OCI-LY1 (cell line): ENCODE data around the gene HECTD3.

Experiments used
- EZH2 ChIP-seq: fragments of 200-600 bp; sonication (generic), shearing (Covaris generic); IDR thresholded peaks from 2 replicates; pipeline ENCODE4 v1.8.0; 2017; ENCODE audit warnings: borderline replicate concordance, mixed run types, mild to moderate bottlenecking, antibody characterized with exemption, low read length, moderate library complexity, mixed read lengths
- TF ChIP-seq, protein P1 (sequence below): fragments of 200-600 bp; sonication (generic), shearing (Covaris generic); IDR thresholded peaks from 2 replicates; pipeline ENCODE4 v1.5.1; 2017; ENCODE audit warnings: mild to moderate bottlenecking, antibody characterized with exemption, low read length, moderate library complexity, mixed read lengths

DNA sequence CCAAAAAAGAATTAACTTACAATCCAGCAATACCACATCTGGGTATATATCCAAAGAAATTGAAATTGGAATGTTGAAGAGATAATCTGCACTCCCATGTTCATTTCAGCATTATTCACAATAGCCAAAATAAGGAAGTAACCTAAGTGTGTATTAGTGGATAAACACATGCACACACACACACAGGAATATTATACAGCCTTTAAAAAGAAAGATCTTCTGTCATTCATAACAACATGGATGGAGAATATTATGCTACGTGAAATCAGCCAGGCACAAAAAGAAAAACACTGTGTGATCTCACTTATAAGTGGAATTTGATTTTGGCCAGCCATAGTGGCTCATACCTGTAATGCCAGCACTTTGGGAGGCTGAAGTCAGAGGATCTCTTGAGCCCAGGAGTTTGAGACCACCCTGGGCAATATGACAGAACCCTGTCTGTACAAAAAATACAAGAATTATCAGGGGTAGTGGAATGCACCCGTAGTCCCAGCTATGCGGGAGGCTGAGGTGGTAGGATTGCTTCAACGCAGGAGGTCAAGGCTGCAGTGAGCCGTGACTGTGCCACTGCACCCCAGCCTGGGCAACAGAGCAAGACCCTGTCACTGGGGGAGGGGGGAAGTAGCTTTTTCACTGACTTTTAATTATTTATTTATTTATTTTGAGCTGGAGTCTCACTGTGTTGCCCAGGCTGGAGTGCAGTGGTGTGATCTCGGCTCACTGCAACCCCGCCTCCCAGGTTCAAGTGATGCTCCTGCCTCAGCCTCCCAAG is 15.5 kb downstream of the HECTD3 start:
- TF ChIP-seq, protein P1, sequence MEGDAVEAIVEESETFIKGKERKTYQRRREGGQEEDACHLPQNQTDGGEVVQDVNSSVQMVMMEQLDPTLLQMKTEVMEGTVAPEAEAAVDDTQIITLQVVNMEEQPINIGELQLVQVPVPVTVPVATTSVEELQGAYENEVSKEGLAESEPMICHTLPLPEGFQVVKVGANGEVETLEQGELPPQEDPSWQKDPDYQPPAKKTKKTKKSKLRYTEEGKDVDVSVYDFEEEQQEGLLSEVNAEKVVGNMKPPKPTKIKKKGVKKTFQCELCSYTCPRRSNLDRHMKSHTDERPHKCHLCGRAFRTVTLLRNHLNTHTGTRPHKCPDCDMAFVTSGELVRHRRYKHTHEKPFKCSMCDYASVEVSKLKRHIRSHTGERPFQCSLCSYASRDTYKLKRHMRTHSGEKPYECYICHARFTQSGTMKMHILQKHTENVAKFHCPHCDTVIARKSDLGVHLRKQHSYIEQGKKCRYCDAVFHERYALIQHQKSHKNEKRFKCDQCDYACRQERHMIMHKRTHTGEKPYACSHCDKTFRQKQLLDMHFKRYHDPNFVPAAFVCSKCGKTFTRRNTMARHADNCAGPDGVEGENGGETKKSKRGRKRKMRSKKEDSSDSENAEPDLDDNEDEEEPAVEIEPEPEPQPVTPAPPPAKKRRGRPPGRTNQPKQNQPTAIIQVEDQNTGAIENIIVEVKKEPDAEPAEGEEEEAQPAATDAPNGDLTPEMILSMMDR: no peak
- TF ChIP-seq EZH2: no peak
